Brain microvascular endothelial cell (primary cell): ENCODE data around the gene CALHM3.

Experiments
- DNase-seq: peaks from one replicate; pipeline ENCODE4 v3.0.0-alpha.2; 2020
- H3K27ac ChIP-seq: fragments of 250-450 bp; sonication (Bioruptor Pico); 2 replicates; pipeline ENCODE4 v1.5.1; 2020; ENCODE audit warnings: mild to moderate bottlenecking, moderate library complexity
- H3K27me3 ChIP-seq: fragments of 250-450 bp; sonication (Bioruptor Pico); replicated peaks from 2 replicates; pipeline ENCODE4 v1.5.1; 2020; ENCODE audit warnings: mild to moderate bottlenecking
- H3K36me3 ChIP-seq: fragments of 250-450 bp; sonication (Bioruptor Pico); replicated peaks from 2 replicates; pipeline ENCODE4 v1.5.1; 2020; ENCODE audit warnings: mild to moderate bottlenecking
- H3K4me3 ChIP-seq: 2 replicates; pipeline ENCODE4 v1.5.1; 2011; ENCODE audit warnings: low read depth, mild to moderate bottlenecking, control low read depth, low read length, moderate library complexity
- in situ Hi-C: cut with HindIII; loops from 2 replicates; pipeline ENCODE4 v1.10.0; 2017; ENCODE audit warnings: low sequenced_read_pairs, low pct_ligation_motif_present
- TF ChIP-seq, protein P1 (sequence below): IDR thresholded peaks from 2 replicates; pipeline ENCODE4 v1.5.1; 2011; ENCODE audit warnings: low read depth, mild to moderate bottlenecking, moderate library complexity, low read length, control low read depth, inconsistent platforms; ENCODE audit errors: missing control alignments

The CALHM3 gene

GRCh38 chr10:103451831-103452505 is 27.1 kb downstream of the CALHM3 start, which contains the start of gene CALHM2:
TSS of gene CALHM2 (minus strand) at chr10:103452370. CDS start at chr10:103449941, 2,429 bp downstream.
- TF ChIP-seq, protein P1, sequence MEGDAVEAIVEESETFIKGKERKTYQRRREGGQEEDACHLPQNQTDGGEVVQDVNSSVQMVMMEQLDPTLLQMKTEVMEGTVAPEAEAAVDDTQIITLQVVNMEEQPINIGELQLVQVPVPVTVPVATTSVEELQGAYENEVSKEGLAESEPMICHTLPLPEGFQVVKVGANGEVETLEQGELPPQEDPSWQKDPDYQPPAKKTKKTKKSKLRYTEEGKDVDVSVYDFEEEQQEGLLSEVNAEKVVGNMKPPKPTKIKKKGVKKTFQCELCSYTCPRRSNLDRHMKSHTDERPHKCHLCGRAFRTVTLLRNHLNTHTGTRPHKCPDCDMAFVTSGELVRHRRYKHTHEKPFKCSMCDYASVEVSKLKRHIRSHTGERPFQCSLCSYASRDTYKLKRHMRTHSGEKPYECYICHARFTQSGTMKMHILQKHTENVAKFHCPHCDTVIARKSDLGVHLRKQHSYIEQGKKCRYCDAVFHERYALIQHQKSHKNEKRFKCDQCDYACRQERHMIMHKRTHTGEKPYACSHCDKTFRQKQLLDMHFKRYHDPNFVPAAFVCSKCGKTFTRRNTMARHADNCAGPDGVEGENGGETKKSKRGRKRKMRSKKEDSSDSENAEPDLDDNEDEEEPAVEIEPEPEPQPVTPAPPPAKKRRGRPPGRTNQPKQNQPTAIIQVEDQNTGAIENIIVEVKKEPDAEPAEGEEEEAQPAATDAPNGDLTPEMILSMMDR, result peak; percentile 14
- no peak within 1 kb of the TSS for H3K27ac ChIP-seq

GRCh38 chr10:103451091-103451813 is 27.8 kb downstream of the CALHM3 start:
- DNase-seq, result no peak
- Histone ChIP-seq H3K36me3 (peaks cover 22% of the 10 kb centered on the region), H3K27ac (no peak overlapping the region), H3K4me3 (peak overlapping the region; percentile 59), H3K27me3 (no peaks in the 10 kb centered on the region)
- in situ Hi-C loops, result loop anchor here (5.0 kb wide), 1 partner anchor 41 kb away; the partner anchor contains the start of gene NEURL1
- TF ChIP-seq, protein P1, result no peak

More at GRCh38 chr10:103451831-103452505, 27.1 kb downstream of the CALHM3 start, which contains the start of gene CALHM2:
- peak; percentile 47 for DNase-seq
- Histone ChIP-seq H3K36me3 (peaks cover 16% of the 10 kb centered on the region), H3K4me3 (peak within 1 kb of the TSS; percentile 59), H3K27me3 (no peaks in the 10 kb centered on the region)
- in situ Hi-C loops, result loop anchor here (5.0 kb wide), 1 partner anchor 40 kb away; the partner anchor contains the start of gene NEURL1

- Histone ChIP-seq H3K27me3 (no peaks in the 10 kb centered on the region), H3K4me3 (no peak overlapping the region)
These were observed 28.8 kb downstream of the CALHM3 start for GRCh38 chr10:103450201-103450695.

DNA sequence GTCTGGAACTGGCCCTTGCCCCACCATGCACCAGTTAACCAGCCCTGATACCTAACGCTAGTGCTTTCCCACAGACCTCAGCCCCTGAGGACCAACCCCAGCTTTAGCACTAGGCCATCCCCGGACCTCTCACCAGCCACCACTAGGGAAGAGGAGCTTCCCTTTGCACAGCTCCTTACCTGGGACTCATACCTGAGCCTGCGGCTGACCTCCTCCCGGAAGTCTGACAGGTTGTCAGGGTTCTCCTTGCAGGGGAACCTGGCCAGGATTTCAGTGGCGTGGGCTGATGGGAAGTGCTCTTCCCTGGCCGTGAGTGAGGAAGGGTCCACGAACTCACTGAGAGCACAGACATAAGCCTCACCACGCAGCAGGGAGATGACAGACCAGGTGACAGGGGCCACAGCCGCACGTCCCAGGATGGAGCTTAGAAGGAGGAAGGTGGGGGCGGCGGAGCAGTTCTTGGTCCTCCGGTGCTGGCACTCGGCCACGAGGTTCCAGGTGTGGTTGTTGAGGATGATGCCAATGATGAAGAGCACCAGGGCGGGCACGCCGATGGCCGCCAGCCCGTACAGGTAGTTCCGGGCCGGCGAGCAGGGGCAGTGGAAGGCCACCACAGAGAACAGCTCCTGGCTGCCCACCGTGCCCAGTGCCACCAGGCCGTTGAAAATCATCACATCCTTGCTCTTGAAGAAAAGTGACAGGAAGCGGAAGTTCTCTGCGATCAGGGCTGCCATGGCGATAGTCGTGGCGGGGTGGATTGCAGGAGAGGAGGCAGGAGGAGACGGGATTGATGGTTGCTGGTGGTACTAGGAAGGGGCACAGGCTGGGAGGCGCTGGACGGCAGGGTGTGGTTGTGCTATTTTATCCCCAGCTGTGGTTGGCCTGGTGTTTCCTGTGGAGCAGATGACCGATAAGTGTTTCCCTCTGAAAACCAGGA is 29.6 kb downstream of the CALHM3 start:
- in situ Hi-C loops, result loop anchor here (5.0 kb wide), 1 partner anchor 43 kb away; the partner anchor contains the start of gene NEURL1
- no peak for DNase-seq
- no peaks in the 10 kb centered on the region for H3K27me3 ChIP-seq
- H3K4me3 ChIP-seq, result no peak overlapping the region
- H3K36me3 ChIP-seq, result peaks cover 40% of the 10 kb centered on the region
- TF ChIP-seq, protein P1, result peak; percentile 14
- no peak overlapping the region for H3K27ac ChIP-seq

More at GRCh38 chr10:103450201-103450695, 28.8 kb downstream of the CALHM3 start:
- in situ Hi-C loops, result loop anchor here (5.0 kb wide), 1 partner anchor 42 kb away; the partner anchor contains the start of gene NEURL1
- Histone ChIP-seq H3K36me3 (peaks cover 32% of the 10 kb centered on the region), H3K27ac (no peak overlapping the region)
- TF ChIP-seq, protein P1, result no peak
- no peak for DNase-seq

GRCh38 chr10:103448746-103449145 is 30.3 kb downstream of the CALHM3 start:
- peak; percentile 76 for DNase-seq
- TF ChIP-seq, protein P1, result no peak
- Histone ChIP-seq H3K4me3 (no peak overlapping the region), H3K36me3 (peaks cover 47% of the 10 kb centered on the region), H3K27me3 (no peaks in the 10 kb centered on the region), H3K27ac (no peak overlapping the region)
- in situ Hi-C loops, result no loop called here
